Right lobe of liver (tissue), 6 donors: Measurements from ENCODE around the gene SSTR1. TPM values are rescaled to one million over a fixed set of nuclear protein-coding genes. Genes with fewer than 3 reads are reported as not detected.

Experiments
- ATAC-seq, 4 donors: fragments of 200-7000 bp; cut with Tn5 transposase; one replicate each; pipeline ENCODE4 v1.9.1; 2020; ENCODE audit warnings: mild to moderate bottlenecking in 4 of 4, moderate library complexity in 4 of 4
- DNase-seq, 3 donors: peaks; one replicate each; pipeline ENCODE4 v3.0.0-alpha.2; 2020
- H3K27ac ChIP-seq, 3 donors: fragments of 200-600 bp; one replicate each; pipeline ENCODE4 v1.8.0; 2022
- H3K27me3 ChIP-seq, 2 donors: fragments of 200-600 bp; one replicate each; pipeline ENCODE4 v1.8.0; 2022
- H3K36me3 ChIP-seq, 4 donors: fragments of 200-600 bp; sonication (generic) in 1 of 4; one replicate each; pipeline versions ENCODE4 v1.5.1 to v1.8.0; 2017 to 2022; ENCODE audit warnings: control low read depth in 1 of 4
- H3K4me1 ChIP-seq, 4 donors: fragments of 200-600 bp; sonication (generic) in 1 of 4; one replicate each; pipeline versions ENCODE4 v1.5.1 to v1.8.0; 2017 to 2022; ENCODE audit warnings: control low read depth in 1 of 4
- H3K4me3 ChIP-seq, 3 donors: fragments of 200-600 bp; one replicate each; pipeline ENCODE4 v1.8.0; 2022
- H3K9me3 ChIP-seq, 4 donors: fragments of 200-600 bp; sonication (generic) in 1 of 4; one replicate each; pipeline versions ENCODE4 v1.5.1 to v1.8.0; 2017 to 2022; ENCODE audit warnings: control low read depth in 1 of 4
- POLR2A ChIP-seq: fragments of 450-650 bp; IDR thresholded peaks from one replicate; pipeline ENCODE4 v1.6.1; 2017; ENCODE audit warnings: antibody characterized with exemption, mild to moderate bottlenecking
- WGBS: methylation state at CpG from one replicate; pipeline ENCODE4 v1.1.6; 2018; ENCODE audit warnings: low coverage, low lambda C conversion rate; ENCODE audit not compliant: insufficient coverage; ENCODE audit errors: missing lambda C conversion rate; 5-methylcytosine and 5-hydroxymethylcytosine counted together
- intact Hi-C, 2 donors: fragments of 100-400 bp; cut with DNase I; formaldehyde crosslinking; loops; one replicate each; pipeline versions ENCODE4 v1.11.2 to v1.14.1; 2022
- total RNA-seq, 6 experiments: library from RNA; depleted of rRNA in 2 of 6; stranded (reverse); fragments of >200 nt in 2 of 6; fragmentation: NEBNext Ultra II Directional in 3 of 6; extraction: Animal tissue kit (Norgen Biotek cat#: 25700) in 3 of 6; gene quantifications; one replicate each; pipeline versions ENCODE4 v1.1.0 to v1.2.4, GENCODE V29; 2016 to 2023
- TF ChIP-seq, protein P1 (sequence below), 4 donors: fragments of 200-600 bp in 3 of 4; fragments of 450-650 bp in 1 of 4; IDR thresholded peaks; one replicate each; pipeline versions ENCODE4 v1.5.1 to v1.8.0; 2016 to 2022; ENCODE audit warnings: antibody characterized with exemption in 4 of 4, mild to moderate bottlenecking in 2 of 4
- donor health status: DM: no; HTN: yes; CAD: no.
- donor health status: DM: no; HTN: no; CAD: no.
- donor health status: DM: no; HTN: no; CAD: no.
- donor health status: DM: no; HTN: yes; CAD: no.
- donor health status: DM: no; HTN: yes; CAD: no.

SSTR1 gene
- total RNA-seq, 6 experiments from 2014 or later, result 1.6 to 8.0 (median 4.0) TPM

DNA sequence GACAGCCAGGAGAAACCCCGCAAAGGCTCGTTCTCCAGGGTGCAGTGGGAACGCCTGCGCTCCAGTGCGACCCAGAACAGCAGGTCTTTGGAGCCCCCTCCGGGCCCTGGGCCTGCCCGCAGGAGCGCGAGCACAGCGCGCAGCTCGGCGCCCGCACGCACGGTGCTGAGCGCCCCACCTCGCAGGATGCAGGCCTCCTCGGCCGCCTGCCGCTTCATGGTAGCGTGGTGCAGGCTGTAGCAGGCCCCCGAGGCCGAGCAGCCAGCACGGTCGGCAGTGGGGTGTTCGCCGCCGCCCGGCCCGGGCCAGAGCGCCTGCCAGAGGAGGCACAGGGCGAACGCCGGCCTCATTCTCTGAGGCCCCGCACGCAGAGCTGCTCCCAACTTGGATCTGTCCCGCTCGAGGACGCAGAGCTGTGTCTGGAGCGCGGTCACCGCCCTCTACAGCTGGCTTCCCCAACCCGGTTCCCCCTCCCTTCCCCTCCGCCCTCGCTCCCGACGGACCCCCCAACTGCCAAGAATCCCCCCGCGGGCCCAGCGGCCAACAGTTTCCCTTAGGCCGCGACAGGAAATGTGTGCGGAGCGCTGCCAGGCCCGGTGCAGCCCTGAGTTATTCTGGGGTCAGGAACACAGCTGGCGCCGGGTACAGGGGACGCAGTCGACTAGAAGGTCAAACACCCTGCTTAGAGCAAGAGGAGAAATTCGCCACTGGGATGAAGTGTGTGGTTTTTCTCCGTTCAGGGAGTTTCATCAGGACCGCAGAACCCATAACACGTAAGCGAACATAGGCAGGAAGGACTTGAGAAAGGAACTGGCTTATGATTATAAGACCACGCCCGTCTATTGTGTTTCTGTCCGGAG is 48.2 kb downstream of the SSTR1 start, which contains the start of gene CLEC14A:
CLEC14A (minus strand) TSS at position 421 of the 860 bp plus-strand sequence; CDS start at position 350, 71 bp downstream.
- WGBS, result 16% methylated on average over 19 of the region's 68 CpGs
- Histone ChIP-seq H3K9me3 (no peaks in the 10 kb centered on the region), H3K36me3 (no peaks in the 10 kb centered on the region), H3K27me3 (no peaks in the 10 kb centered on the region), H3K27ac (peak within 1 kb of the TSS; percentile 52 to 63 (median 53)), H3K4me1 (peaks cover 0 to 6% (median 0%) of the 10 kb centered on the region in 4 donors), H3K4me3 (peak within 1 kb of the TSS; percentile 32 to 46 (median 40))
- intact Hi-C loops, result no loop called here
- ATAC-seq, result peak; percentile 68 to 83 (median 76)
- peak; percentile 58 to 62 (median 59) for DNase-seq
- TF ChIP-seq, protein P1, sequence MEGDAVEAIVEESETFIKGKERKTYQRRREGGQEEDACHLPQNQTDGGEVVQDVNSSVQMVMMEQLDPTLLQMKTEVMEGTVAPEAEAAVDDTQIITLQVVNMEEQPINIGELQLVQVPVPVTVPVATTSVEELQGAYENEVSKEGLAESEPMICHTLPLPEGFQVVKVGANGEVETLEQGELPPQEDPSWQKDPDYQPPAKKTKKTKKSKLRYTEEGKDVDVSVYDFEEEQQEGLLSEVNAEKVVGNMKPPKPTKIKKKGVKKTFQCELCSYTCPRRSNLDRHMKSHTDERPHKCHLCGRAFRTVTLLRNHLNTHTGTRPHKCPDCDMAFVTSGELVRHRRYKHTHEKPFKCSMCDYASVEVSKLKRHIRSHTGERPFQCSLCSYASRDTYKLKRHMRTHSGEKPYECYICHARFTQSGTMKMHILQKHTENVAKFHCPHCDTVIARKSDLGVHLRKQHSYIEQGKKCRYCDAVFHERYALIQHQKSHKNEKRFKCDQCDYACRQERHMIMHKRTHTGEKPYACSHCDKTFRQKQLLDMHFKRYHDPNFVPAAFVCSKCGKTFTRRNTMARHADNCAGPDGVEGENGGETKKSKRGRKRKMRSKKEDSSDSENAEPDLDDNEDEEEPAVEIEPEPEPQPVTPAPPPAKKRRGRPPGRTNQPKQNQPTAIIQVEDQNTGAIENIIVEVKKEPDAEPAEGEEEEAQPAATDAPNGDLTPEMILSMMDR (IDR thresholded peaks at IDR 0.05), result no peak
- TF ChIP-seq POLR2A, result no peak

DNA sequence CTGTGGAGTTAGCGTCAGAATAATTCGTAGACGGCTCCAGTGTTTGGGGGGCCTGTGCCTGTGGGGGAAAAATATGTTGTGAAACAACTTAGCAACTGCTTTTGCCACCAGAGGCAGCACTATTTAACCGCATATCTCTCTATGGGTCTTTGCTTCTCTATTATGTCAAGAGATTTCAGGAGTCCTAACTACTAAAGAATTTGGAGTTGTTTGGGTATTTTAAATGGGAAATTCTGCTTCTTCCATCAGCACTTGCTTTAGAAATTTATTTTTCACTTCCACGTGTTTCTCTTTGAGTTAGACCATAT is 48.8 kb downstream of the SSTR1 start:
- TF ChIP-seq, protein P1 (IDR thresholded peaks at IDR 0.05), result peak in 2 of 4 donors; percentile 11 to 18
- TF ChIP-seq POLR2A, result no peak
- intact Hi-C loops, result no loop called here
- ATAC-seq (no peak), DNase-seq (peak in 1 of 3 donors; percentile 21)
- no peaks in the 10 kb centered on the region for H3K36me3 ChIP-seq
- no peaks in the 10 kb centered on the region for H3K27me3 ChIP-seq
- no peaks in the 10 kb centered on the region for H3K9me3 ChIP-seq
- 18% methylated on average over 5 of the region's 5 CpGs for WGBS
- H3K27ac ChIP-seq, result peak overlapping the region in 2 of 3 donors; percentile 11 to 63
- H3K4me1 ChIP-seq, result peaks cover 0 to 6% (median 0%) of the 10 kb centered on the region in 4 donors
- no peak overlapping the region for H3K4me3 ChIP-seq

GRCh38 chr14:38257507-38257906 is 49.8 kb downstream of the SSTR1 start:
- peak overlapping the region in 1 of 3 donors; percentile 63 for H3K27ac ChIP-seq
- no peak for ATAC-seq
- peaks cover 0 to 6% (median 0%) of the 10 kb centered on the region in 4 donors for H3K4me1 ChIP-seq
- H3K4me3 ChIP-seq, result no peak overlapping the region
- intact Hi-C loops, result no loop called here
- 55% methylated on average over 2 of the region's 2 CpGs for WGBS
- H3K36me3 ChIP-seq, result no peaks in the 10 kb centered on the region
- H3K9me3 ChIP-seq, result no peaks in the 10 kb centered on the region
- no peaks in the 10 kb centered on the region for H3K27me3 ChIP-seq
- DNase-seq, result no peak
- no peak for TF ChIP-seq POLR2A
- TF ChIP-seq, protein P1 (IDR thresholded peaks at IDR 0.05), result no peak

- H3K4me3 ChIP-seq, result no peak overlapping the region
- H3K27me3 ChIP-seq, result no peaks in the 10 kb centered on the region
- H3K4me1 ChIP-seq, result no peaks in the 10 kb centered on the region
- no peak for ATAC-seq
- WGBS, result 41% methylated on average over 1 of the region's 1 CpG
- TF ChIP-seq POLR2A, result no peak
- TF ChIP-seq, protein P1 (IDR thresholded peaks at IDR 0.05), result no peak
- H3K9me3 ChIP-seq, result no peaks in the 10 kb centered on the region
- no peak overlapping the region for H3K27ac ChIP-seq
- H3K36me3 ChIP-seq, result no peaks in the 10 kb centered on the region
- intact Hi-C loops, result no loop called here
- no peak for DNase-seq
These were observed 53.9 kb downstream of the SSTR1 start for GRCh38 chr14:38261620-38262019.

Other genes with a start within 250 kb of the SSTR1 start
- gene CLEC14A, start 48.2 kb downstream of the SSTR1 start, total RNA-seq, result 10 to 100 TPM in 1 of 6 experiments, 1 to 10 TPM in 5; 3.2 to 11.6 (median 5.6) TPM